Brain microvascular endothelial cell (primary cell): ENCODE results near the gene ELMO1.

Source experiments
- DNase-seq: peaks from one replicate; pipeline ENCODE4 v3.0.0-alpha.2; 2020
- H3K27ac ChIP-seq: fragments of 250-450 bp; sonication (Bioruptor Pico); 2 replicates; pipeline ENCODE4 v1.5.1; 2020; ENCODE audit warnings: mild to moderate bottlenecking, moderate library complexity
- H3K27me3 ChIP-seq: fragments of 250-450 bp; sonication (Bioruptor Pico); replicated peaks from 2 replicates; pipeline ENCODE4 v1.5.1; 2020; ENCODE audit warnings: mild to moderate bottlenecking
- H3K36me3 ChIP-seq: fragments of 250-450 bp; sonication (Bioruptor Pico); replicated peaks from 2 replicates; pipeline ENCODE4 v1.5.1; 2020; ENCODE audit warnings: mild to moderate bottlenecking
- H3K4me3 ChIP-seq: 2 replicates; pipeline ENCODE4 v1.5.1; 2011; ENCODE audit warnings: low read depth, mild to moderate bottlenecking, control low read depth, low read length, moderate library complexity
- in situ Hi-C: cut with HindIII; loops from 2 replicates; pipeline ENCODE4 v1.10.0; 2017; ENCODE audit warnings: low sequenced_read_pairs, low pct_ligation_motif_present
- TF ChIP-seq, protein P1 (sequence below): IDR thresholded peaks from 2 replicates; pipeline ENCODE4 v1.5.1; 2011; ENCODE audit warnings: low read depth, mild to moderate bottlenecking, moderate library complexity, low read length, control low read depth, inconsistent platforms; ENCODE audit errors: missing control alignments

The ELMO1 gene

DNA sequence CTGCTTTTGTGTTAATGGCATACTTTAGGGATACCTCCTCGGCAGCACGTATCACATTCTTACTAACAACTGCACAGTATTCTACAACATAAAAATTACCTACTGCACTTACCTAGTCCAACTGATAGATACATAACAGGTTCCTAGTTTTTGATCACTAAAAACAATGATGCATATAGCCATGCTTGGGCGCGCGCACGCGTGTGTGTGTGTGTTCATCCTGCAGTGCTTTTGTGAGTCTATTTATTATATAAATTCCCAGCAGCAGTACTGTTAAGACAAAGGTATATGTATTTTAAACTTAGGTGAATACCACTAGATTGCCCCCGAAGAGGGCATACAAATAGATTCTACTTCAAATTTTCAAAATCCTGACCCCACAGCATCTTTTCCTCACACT, 181.4 kb downstream of the ELMO1 start:
- TF ChIP-seq, protein P1, sequence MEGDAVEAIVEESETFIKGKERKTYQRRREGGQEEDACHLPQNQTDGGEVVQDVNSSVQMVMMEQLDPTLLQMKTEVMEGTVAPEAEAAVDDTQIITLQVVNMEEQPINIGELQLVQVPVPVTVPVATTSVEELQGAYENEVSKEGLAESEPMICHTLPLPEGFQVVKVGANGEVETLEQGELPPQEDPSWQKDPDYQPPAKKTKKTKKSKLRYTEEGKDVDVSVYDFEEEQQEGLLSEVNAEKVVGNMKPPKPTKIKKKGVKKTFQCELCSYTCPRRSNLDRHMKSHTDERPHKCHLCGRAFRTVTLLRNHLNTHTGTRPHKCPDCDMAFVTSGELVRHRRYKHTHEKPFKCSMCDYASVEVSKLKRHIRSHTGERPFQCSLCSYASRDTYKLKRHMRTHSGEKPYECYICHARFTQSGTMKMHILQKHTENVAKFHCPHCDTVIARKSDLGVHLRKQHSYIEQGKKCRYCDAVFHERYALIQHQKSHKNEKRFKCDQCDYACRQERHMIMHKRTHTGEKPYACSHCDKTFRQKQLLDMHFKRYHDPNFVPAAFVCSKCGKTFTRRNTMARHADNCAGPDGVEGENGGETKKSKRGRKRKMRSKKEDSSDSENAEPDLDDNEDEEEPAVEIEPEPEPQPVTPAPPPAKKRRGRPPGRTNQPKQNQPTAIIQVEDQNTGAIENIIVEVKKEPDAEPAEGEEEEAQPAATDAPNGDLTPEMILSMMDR, result no peak
- Histone ChIP-seq H3K27me3 (no peaks in the 10 kb centered on the region), H3K36me3 (no peaks in the 10 kb centered on the region), H3K4me3 (no peak overlapping the region), H3K27ac (no peak overlapping the region)
- in situ Hi-C loops, result no loop called here
- no peak for DNase-seq

- Histone ChIP-seq H3K27ac (no peak overlapping the region), H3K36me3 (no peaks in the 10 kb centered on the region), H3K27me3 (no peaks in the 10 kb centered on the region), H3K4me3 (no peak overlapping the region)
- TF ChIP-seq, protein P1, result no peak
- no peak for DNase-seq
- in situ Hi-C loops, result no loop called here
Observed at GRCh38 chr7:37265876-37266275, 182.8 kb downstream of the ELMO1 start.

DNA sequence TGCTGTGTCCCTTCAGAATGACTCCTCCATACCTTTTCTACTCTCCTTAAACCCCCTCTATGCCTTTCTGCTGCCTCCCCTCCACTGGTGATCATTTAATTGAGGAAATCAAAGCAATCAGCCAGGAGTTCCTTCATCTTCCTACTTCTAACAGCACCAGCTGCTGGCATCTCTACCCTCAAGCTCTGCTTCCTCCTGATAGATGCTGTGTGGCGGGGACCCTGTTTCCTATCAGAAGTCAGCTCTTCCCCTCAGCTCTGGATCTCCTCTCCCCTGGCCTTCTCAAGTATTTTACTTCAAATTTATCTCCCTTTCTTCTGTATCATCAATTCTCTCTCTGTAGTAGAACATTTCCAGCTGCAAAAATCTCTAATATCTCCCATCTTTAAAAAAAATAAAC, 183.7 kb downstream of the ELMO1 start:
- H3K27ac ChIP-seq, result no peak overlapping the region
- no peak overlapping the region for H3K4me3 ChIP-seq
- no peaks in the 10 kb centered on the region for H3K27me3 ChIP-seq
- DNase-seq, result no peak
- H3K36me3 ChIP-seq, result no peaks in the 10 kb centered on the region
- TF ChIP-seq, protein P1, result no peak
- in situ Hi-C loops, result no loop called here

DNA sequence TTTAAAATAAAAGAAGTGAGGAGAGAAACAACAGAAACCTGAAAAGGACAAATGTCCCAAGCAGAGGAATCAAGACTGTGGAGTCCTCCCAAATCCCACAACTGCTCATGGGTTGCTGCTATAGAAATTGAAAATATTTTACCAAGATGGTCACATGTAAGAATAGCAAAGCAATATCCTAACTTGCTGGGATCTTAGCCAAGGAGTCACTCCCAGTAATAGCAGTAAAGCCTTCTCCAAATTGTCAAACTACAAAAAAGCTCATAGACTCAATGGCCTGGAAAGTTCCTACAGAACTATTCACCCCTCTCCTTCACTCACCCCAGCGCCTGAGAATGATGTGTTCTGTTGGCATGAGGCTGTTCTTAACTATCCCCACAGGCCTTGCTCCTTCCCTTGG, 186.5 kb downstream of the ELMO1 start:
- Histone ChIP-seq H3K4me3 (no peak overlapping the region), H3K27ac (no peak overlapping the region), H3K36me3 (no peaks in the 10 kb centered on the region), H3K27me3 (no peaks in the 10 kb centered on the region)
- TF ChIP-seq, protein P1, result no peak
- in situ Hi-C loops, result no loop called here
- DNase-seq, result no peak

- no peak overlapping the region for H3K27ac ChIP-seq
- in situ Hi-C loops, result no loop called here
- H3K4me3 ChIP-seq, result no peak overlapping the region
- TF ChIP-seq, protein P1, result no peak
- H3K27me3 ChIP-seq, result no peaks in the 10 kb centered on the region
- H3K36me3 ChIP-seq, result no peaks in the 10 kb centered on the region
- no peak for DNase-seq
Observed at GRCh38 chr7:37259319-37259821, 189.3 kb downstream of the ELMO1 start.

DNA sequence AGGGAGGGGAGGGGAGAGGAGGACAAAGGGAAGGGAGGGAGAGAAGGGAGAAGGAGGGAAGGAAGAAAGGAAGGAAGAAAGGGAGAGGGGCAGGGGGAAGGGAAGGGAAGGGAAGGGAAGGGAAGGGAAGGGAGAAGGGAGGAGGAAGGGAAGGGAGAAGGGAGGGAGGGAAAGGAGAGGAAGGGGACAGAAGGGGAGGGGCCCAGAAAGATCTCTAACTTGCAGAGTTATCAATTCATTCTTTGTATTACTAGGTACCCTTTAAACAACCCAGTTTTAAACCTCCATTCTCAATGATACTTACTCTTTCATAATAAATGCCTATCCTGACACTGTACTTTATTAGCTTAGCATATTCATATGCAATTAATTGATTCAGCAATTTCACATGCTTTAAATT, 192.0 kb downstream of the ELMO1 start:
- H3K27ac ChIP-seq, result no peak overlapping the region
- in situ Hi-C loops, result no loop called here
- DNase-seq, result no peak
- TF ChIP-seq, protein P1, result no peak
- no peak overlapping the region for H3K4me3 ChIP-seq
- no peaks in the 10 kb centered on the region for H3K27me3 ChIP-seq
- H3K36me3 ChIP-seq, result no peaks in the 10 kb centered on the region
